GM15510 (cell line): ENCODE measurements around the gene PCBP3.

Experiments used
- POLR2A ChIP-seq: IDR thresholded peaks from 3 replicates; pipeline ENCODE4 v1.6.1; 2011; ENCODE audit warnings: borderline replicate concordance; ENCODE audit not compliant: insufficient read length; ENCODE audit errors: extremely low read depth

PCBP3 gene

DNA sequence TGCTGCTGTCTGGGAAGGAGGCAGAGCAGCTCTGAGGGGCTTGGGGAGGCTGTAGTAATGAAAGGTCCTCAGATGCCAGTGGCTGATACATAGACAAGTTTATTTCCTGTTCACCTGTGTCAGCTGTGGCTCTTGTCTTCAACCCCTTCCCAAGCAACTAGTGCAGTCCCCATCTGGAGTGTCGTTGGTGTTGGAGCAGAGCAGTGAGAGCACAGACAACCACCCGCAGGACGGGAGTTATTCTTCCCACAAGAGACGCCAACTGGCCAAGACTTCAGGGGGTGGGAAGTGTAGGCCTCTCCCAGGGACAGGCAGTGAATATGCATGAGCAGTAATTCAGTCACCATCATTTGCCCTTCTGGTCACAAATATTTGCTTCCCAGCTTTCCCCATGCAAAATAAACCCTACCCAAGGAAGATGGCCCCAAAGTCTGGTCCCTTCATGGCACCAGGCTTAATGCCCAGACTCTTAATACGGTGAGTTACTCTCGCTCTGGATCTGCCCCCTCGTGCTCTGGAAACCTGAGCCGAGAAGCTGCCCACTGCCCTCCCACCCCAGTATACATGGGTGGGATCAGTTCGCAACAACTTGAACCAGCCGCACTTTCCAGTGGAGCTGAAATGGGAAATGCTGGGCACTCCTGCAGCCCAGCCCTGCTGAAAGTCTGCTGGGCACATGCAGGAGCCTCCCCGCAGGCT, 184.5 kb downstream of the PCBP3 start:
- TF ChIP-seq POLR2A = no peak

DNA sequence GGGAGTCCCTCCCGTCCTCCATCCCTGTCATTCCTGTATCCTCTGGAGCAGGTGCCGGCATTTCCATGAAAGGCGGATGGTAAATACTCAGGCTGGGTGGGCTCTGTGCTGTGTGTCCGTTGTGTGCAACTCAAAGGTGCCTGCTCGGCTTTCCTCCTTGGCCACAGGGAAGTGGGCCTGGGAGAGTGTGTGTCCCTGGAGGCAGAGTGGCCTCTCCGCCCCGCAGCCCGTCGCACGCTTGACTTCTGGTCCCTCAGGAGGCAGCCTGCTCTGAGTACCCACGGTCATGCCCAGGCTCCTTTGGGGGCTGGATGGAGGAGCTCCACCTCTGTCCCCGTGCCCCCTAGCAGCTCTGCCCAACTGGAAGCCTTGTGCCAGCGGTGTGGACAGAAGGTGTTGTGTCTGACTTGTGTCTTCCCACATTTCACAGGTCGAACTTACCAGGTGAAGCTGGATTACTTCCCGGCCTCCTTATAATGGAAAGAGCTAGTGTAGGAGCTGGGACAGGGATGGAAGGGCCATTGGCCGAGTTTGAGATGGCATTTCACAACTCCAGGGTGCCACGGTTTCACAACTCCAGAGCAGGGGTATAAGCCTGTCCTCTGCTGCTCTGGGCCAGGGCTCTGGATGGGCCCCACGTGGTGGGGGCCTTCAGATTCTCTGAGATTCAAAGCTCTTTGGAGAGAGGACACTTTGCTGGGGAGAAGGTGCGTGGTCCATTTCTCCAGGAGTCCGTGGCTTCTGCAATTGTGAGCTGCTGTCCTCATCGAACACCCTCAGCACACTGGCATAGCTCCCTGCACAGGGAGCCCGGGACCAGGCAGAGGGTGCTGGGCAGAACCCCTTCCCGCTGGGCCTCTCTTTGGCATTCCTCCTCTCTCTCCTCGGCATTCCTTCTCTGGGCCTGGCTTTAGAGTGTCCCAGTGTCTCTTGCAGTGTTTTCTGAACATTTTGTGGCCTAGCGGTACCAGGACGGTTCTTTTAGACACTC, 185.3 kb downstream of the PCBP3 start:
- no peak for TF ChIP-seq POLR2A

DNA sequence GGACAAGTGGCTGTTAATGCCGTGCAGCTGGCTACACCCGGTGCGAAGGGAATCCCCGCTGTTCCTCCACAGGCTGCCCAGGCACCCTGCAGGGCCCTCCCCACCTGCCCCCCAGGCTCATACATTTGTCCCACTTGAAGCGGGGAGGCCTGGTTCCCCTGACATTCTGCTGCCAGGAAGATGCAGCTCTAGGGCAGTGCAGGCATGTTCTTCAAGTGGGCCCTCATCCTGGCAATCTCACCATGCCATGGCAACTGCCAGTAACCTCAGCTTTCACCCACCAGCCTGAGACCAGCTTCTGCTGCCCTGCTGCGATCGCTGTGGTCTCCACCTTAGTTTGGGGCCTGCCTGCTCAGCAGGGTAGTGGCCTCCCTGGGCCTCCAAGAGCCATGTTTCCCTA, 186.1 kb downstream of the PCBP3 start:
- no peak for TF ChIP-seq POLR2A

DNA sequence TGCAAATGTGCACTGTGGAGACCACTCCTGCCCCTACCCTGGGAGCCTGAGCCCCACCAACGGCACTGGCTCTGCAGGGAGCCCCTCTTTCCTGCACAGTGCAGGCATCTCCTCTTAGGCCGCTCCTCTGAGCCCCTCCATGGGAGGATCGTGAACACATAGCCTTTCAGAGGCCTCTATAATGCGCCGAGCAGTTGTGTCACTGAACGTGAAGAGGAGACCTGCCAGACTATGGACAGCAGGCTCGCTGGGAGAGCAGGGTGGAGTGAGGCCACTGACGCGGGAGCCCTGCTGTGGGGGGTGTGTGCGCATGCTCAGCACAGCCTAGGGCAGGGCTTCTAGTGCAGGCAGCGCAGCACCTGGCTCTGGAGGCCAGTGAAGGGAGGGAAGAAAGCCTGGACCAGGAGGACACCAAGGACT, 186.7 kb downstream of the PCBP3 start:
- no peak for TF ChIP-seq POLR2A

DNA sequence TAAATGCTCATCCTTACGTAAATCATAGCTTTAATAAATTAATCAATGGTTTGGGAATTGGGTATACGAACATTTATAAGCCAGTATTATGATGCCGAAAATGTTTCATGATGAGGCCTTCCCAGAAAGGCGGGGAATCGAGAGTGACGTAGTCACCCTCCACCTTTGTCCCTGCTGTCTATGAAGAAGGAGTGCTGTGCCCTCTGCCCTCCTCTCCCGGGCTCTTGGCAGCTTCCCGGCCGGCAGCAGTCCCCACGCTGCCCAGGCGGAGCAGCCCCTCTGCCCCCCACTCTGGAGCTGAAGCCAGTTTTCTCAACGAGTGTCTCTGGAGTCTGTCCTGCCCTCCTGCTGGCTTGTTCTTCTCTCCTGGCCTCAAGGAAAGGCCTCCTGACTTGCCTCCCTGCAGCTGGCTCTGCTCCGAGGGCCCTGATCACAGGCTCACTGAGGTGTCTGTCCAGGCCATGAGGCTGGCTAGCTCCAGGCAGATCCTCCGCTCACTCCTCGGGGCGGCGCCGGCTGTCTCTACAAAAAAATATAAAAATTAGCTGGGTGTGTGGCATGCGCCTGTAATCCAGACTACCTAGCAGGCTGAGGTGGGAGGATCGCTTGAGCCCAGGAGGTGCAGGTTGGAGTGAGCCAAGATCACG, 187.3 kb downstream of the PCBP3 start:
- no peak for TF ChIP-seq POLR2A

DNA sequence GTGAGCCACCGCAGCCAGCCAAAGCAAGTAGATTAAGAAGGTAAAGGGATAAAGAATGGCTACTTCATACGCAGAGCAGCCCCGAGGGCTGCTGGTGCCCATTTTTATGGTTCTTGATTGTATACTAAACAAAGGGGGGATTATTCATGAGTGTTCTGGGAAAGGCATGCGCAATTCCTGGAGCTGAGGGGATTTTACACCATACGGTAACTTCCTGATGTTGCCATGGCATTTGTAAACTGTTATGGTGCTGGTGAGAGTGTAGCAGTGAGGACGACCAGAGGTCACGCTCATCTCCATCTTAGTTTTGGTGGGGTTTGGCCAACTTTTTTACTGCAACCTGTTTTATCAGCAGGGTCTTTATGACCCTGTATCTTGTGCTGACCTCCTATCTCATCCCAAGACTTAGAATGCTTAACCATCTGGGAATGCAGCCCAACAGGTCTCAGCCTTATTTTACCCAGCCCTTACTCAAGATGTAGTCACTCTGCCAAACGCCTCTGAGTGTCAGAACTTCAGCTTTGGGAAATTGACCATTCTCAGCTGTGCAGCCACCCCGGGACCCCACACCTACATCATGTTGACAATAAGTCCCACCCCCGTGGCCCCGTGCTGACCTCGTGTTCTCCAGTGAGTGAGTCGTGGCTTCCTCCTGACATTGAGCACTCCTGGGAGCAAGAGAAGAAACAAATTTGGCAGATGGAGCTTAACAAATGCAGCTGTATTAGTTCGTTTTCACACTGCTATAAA, 188.6 kb downstream of the PCBP3 start:
- no peak for TF ChIP-seq POLR2A

DNA sequence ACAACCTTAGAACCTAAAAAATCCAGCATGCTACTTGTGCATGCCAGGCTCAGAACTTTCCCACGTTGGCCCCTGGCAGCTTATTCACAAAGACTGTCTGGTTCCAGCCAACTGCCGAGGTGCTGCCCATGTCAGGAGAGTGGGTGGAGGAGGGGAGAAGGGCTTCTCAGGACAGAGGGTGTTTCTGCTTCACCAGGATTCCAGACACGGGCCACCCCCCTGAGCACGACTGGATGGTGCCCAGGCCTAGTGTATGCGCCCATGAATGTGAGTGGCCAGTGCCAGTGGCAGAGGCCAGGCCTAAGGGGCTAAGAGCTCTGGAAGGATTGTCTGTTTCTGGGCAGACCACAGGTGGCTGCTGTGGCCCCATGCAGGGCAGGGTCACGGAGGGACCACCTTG, 189.9 kb downstream of the PCBP3 start:
- TF ChIP-seq POLR2A = no peak

DNA sequence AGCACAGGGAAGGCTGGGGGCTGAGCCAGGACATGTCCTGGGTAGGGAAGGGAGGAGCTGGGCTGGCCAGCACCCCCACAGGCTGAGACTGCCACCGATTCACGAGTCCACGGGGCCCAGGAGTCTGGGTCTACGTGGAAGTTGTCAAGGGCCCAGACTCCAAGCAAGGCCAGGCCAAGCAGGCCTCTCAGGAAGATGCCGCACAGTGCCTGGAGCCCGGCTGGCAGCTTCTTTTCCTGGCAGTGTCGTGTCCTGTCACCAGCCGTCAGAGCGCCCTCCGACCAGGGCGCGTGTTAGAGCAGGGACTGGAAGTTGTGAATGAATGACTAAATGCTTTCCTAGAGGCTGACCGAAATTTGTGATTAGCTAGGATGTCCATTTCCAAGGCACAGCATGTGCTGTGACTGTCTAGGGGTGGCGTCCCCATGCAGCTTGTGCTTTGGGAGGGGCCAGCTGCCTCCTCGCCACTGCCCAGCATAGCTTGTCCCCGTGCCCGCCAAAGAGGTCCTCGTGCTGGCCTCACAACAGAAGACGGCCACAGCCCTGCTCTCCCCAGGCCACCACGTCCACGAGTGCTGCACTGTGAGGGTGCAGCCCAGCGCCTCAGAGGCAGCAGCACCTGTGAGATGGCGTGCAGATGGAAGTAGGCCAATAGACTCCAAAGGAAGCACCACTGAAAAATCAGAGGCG, 190.6 kb downstream of the PCBP3 start:
- TF ChIP-seq POLR2A = no peak

DNA sequence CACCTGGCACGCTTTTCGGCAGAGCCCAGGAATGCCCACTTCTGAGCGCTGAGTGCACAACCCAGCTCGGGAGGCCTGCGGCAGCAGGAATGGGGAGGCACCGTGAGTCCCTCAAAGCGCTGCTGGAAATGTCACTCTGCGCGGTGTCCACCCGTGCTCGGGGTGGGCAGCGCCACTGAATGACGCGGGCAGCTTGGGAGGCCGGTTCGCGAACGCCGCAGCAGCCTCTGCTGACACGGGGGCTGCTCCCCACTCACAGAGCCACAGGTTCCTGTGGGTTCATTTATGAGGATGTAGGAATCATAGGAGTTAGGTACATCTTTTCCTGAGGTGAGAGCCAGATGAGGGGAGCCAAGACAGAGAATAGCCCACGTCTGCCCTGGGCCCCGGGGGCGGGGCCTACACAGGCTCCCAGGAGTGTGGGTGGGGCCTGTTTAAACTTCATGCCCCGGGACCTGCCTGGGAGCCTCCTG, 191.3 kb downstream of the PCBP3 start:
- TF ChIP-seq POLR2A = no peak

DNA sequence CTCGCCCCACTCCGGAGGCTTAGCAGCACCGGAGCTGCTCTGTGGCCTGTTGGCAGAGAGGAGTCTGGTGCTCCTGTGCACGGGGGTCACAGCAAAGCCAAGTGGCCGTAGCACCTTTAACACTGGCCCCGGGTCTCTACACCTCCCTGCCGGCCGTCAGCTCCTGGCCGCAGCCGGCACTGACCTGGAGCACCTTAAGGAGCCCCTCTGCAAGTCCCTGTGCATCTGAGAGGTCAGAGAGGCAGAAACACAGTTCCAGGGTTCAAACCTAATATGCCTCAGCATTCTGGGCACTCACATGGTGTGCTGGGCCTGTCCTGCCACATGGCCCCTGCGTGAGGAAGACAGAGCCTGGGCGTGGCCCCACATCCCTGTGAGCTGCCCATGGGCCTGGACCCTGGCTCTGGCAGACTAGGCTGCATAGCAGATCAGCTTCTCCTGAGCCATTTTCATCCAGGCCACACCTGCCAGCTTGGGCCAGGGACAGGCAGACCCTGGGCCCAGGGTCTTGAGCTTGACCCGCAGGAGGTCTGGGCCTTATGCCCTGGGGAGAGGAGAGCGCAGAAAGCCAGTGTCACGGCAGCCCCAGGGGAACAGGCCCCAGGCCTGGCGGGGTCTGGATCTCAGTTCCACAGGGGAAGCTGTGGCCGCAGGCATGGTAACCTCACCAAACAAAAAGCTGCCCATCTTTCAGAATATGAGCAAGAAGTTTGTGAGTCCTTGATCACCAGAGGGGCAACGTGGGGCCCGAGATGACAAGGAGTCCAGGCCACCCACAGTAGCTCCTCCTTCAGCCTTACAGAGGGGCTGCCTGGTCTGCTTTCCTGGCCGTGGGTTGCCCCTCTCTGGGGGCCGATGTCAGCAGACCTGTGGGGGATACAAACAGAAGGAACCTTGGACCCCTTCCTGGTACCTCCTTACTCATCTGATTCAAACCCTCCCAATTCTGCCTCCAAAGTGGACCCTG, 192.1 kb downstream of the PCBP3 start:
- TF ChIP-seq POLR2A = no peak

DNA sequence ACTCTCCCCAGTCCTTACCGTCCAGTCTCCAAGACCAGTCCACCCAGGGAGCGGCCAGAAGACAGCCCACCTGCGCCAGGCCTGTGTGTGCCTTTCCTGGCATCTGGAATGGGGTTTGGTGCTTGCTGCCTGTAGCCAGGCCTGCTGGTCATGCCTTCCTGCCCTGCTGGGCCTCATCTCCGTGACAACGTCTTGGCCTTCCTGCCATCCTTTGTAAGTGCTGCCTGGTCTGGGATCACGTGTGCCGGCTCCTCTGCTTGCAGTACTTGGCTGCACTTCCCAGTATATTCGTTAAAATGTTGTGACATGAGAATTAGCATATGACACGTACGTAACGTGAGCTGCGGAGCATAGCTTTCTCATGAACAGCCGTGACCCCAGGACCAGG, 192.7 kb downstream of the PCBP3 start:
- no peak for TF ChIP-seq POLR2A

DNA sequence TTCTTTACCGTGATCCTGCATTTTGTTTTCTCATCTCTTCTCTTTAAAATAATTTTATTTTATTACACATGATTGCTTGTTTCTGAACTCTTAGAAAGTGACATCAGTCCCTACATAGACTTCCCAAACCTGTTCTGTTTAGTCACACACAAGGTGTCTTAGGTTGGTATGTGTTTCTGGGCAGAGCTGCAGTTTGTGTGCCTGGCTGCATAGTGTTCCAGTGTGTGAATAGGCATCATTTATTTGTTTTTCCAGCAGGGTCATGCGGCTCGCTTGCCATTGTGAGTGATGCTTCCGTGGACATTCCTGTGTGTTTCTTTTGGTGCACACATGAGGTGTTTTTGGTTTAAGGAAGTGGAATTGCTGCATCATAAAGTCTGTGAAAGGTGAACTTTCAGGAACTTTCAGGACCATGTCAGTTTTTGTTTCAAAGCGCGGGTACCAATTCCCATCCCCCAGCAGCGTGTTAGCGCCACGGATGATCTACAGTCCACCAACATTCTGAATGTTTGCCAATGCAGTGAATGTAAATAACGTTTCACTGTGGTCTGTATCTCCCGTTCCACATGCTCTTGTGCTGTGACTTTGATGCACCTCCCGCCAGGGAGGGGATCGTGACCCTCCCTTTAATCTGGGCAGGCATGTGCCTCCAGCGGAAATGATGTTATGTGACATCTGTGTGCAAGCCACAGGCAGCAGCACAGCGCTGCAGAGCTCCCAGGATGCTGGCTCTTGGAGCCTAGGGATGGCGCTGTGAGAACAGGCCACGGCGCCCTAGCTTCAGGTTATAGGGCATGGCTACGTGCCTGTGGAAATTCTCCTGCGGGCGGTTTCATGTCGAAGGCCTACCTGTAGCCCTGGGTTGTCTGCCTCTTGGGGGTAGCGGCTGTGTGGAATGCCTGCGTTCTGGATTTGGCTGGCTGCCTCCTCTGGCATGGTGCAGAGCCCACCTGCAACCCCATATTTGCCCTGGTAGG, 193.5 kb downstream of the PCBP3 start:
- no peak for TF ChIP-seq POLR2A
